GM12878 (cell line): ENCODE data around the gene CRY1. TPM values are rescaled to one million over a fixed set of nuclear protein-coding genes. Genes with fewer than 3 reads are reported as not detected.

Experiments
- ATF3 ChIP-seq: IDR thresholded peaks from 2 replicates; pipeline ENCODE4 v1.6.1; 2011; ENCODE audit warnings: low read depth, mild to moderate bottlenecking, low read length, moderate library complexity, borderline replicate concordance; ENCODE audit errors: extremely low read depth
- BCLAF1 ChIP-seq: fragments of 450-650 bp; IDR thresholded peaks from 2 replicates; pipeline ENCODE4 v1.6.1; 2017; ENCODE audit warnings: antibody characterized with exemption, mild to moderate bottlenecking, moderate library complexity
- CBFB ChIP-seq: IDR thresholded peaks from 2 replicates; pipeline ENCODE4 v1.6.1; 2016; ENCODE audit warnings: antibody characterized with exemption, low read depth
- E4F1 ChIP-seq: fragments of 450-650 bp; IDR thresholded peaks from 2 replicates; pipeline ENCODE4 v1.6.1; 2018; ENCODE audit warnings: borderline replicate concordance, mild to moderate bottlenecking; ENCODE audit not compliant: partially characterized antibody
- FOXK2 ChIP-seq: fragments of 450-650 bp; IDR thresholded peaks from 2 replicates; pipeline ENCODE4 v1.6.1; 2017; ENCODE audit warnings: mild to moderate bottlenecking, moderate library complexity
- IKZF2 ChIP-seq, 2 experiments: fragments of 450-650 bp; IDR thresholded peaks; 2 replicates each; pipeline ENCODE4 v1.6.1; 2017; ENCODE audit warnings: mild to moderate bottlenecking in 2 of 2, moderate library complexity in 2 of 2
- JUND ChIP-seq: IDR thresholded peaks from 2 replicates; pipeline ENCODE4 v1.6.1; 2012; ENCODE audit warnings: low read depth, mild to moderate bottlenecking, low read length, improper control_type of control experiment, moderate library complexity
- MTA3 ChIP-seq: IDR thresholded peaks from 2 replicates; pipeline ENCODE4 v1.6.1; 2012; ENCODE audit warnings: low read length, inconsistent platforms, borderline replicate concordance
- NFXL1 ChIP-seq: fragments of 450-650 bp; IDR thresholded peaks from 2 replicates; pipeline ENCODE4 v1.6.1; 2017; ENCODE audit warnings: antibody characterized with exemption, mild to moderate bottlenecking, borderline replicate concordance
- PAX8 ChIP-seq: fragments of 450-650 bp; IDR thresholded peaks from 2 replicates; pipeline ENCODE4 v1.6.1; 2017; ENCODE audit warnings: mild to moderate bottlenecking, moderate library complexity
- PKNOX1 ChIP-seq: fragments of 450-650 bp; IDR thresholded peaks from 2 replicates; pipeline ENCODE4 v1.6.1; 2016; ENCODE audit warnings: mild to moderate bottlenecking
- SMAD1 ChIP-seq: fragments of 450-650 bp; IDR thresholded peaks from 2 replicates; pipeline ENCODE4 v1.6.1; 2018; ENCODE audit warnings: mild to moderate bottlenecking, low read depth; ENCODE audit not compliant: partially characterized antibody
- SPI1 ChIP-seq: IDR thresholded peaks from 2 replicates; pipeline ENCODE4 v1.6.1; 2011; ENCODE audit warnings: low read depth, mild to moderate bottlenecking, low read length, moderate library complexity, borderline replicate concordance; ENCODE audit not compliant: insufficient read depth
- SREBF2 ChIP-seq: IDR thresholded peaks from 2 replicates; pipeline ENCODE4 v1.6.1; 2012; ENCODE audit warnings: mild to moderate bottlenecking, low read length
- TCF12 ChIP-seq: IDR thresholded peaks from 2 replicates; pipeline ENCODE4 v1.6.1; 2011; ENCODE audit warnings: low read depth, mild to moderate bottlenecking, low read length
- TCF3 ChIP-seq: IDR thresholded peaks from 2 replicates; pipeline ENCODE4 v1.6.1; 2012; ENCODE audit warnings: low read depth, mild to moderate bottlenecking, low read length, borderline replicate concordance; ENCODE audit not compliant: insufficient read depth
- TCF7 ChIP-seq: IDR thresholded peaks from 2 replicates; pipeline ENCODE4 v1.6.1; 2014; ENCODE audit warnings: antibody characterized with exemption, borderline replicate concordance
- WRNIP1 ChIP-seq: IDR thresholded peaks from 2 replicates; pipeline ENCODE4 v1.6.1; 2011; ENCODE audit warnings: low read depth, low read length, improper control_type of control experiment, borderline replicate concordance
- YBX1 ChIP-seq: fragments of 450-650 bp; IDR thresholded peaks from 2 replicates; pipeline ENCODE4 v1.6.1; 2016; ENCODE audit warnings: antibody characterized with exemption
- ZBTB40 ChIP-seq: fragments of 450-650 bp; IDR thresholded peaks from 2 replicates; pipeline ENCODE4 v1.6.1; 2016; ENCODE audit warnings: mild to moderate bottlenecking, moderate library complexity, borderline replicate concordance
- polyA plus RNA-seq, 11 experiments: library from polyadenylated mRNA; depleted of rRNA in 4 of 11; unstranded in 6 of 11; stranded (reverse) in 5 of 11; fragments of >200 nt; fragmentation: Nextera tagmentation in 4 of 11; fragmentation: Illumina TruSeq in 1 of 11; extraction: Ambion mirVana in 4 of 11; extraction: Trizol in 1 of 11; gene quantifications; 1 replicate in 1 of 11; 2 replicates in 10 of 11; pipeline versions ENCODE4 v1.2.1 to v1.2.3, GENCODE V29; 2011 to 2016; ENCODE audit warnings: inconsistent platforms in 2 of 11, missing spikeins in 2 of 11, low read depth in 1 of 11
- total RNA-seq, 4 experiments: library from RNA; depleted of rRNA in 3 of 4; stranded (reverse); fragments of >200 nt in 3 of 4; fragmentation: Illumina TruSeq in 1 of 4; extraction: Trizol in 1 of 4; gene quantifications; 2 replicates each; pipeline versions ENCODE4 v1.2.1 to v1.2.3, GENCODE V29; 2013 to 2021

Gene CRY1
- total and polyA plus RNA-seq, 10 of the 15 experiments (the other 5 are each of a cell fraction or from before 2014, with no cell fraction given), result 1.6 to 10.9 (median 5.4) TPM

GRCh38 chr12:106956048-106956578, 137.2 kb downstream of the CRY1 start (continued):
- TF ChIP-seq BCLAF1, result no peak
- TF ChIP-seq FOXK2, result no peak
- TF ChIP-seq E4F1, result no peak
- no peak for TF ChIP-seq ZBTB40
- TF ChIP-seq MTA3, result no peak
- no peak for TF ChIP-seq WRNIP1
- no peak for TF ChIP-seq TCF3
- no peak for TF ChIP-seq SMAD1
- TF ChIP-seq SREBF2, result no peak
- TF ChIP-seq PKNOX1, result no peak
- no peak for TF ChIP-seq TCF7
- no peak for TF ChIP-seq YBX1
- TF ChIP-seq CBFB, result no peak
- no peak for TF ChIP-seq SPI1
- TF ChIP-seq NFXL1, result no peak
- 0 out of 4 replicates have a peak, but pooled peaks have one; percentile 8 to 18 for TF ChIP-seq IKZF2 (IDR thresholded peaks at IDR 0.05)
- TF ChIP-seq PAX8, result no peak
- TF ChIP-seq TCF12, result no peak
- TF ChIP-seq ATF3, result no peak
- no peak for TF ChIP-seq JUND
